Inferior parietal cortex (tissue), 1 donor: ENCODE data around the gene NHERF2.

Source experiments
- DNase-seq: peaks from one replicate; pipeline ENCODE4 v3.0.0-alpha.2; 2016; ENCODE audit errors: extremely low spot score

Gene NHERF2

GRCh38 chr16:2026461-2027023 is at the start of gene NHERF2:
Gene NHERF2, plus strand, starts transcription at chr16:2026902. Its CDS starts 104 bp downstream, at chr16:2027006.
- no peak for DNase-seq

- DNase-seq = no peak
Observed at GRCh38 chr16:1976951-1977874, 49.5 kb upstream of the NHERF2 start.

- no peak for DNase-seq
Observed at GRCh38 chr16:1977875-1978268, 48.8 kb upstream of the NHERF2 start.

GRCh38 chr16:1978476-1979120 is 48.1 kb upstream of the NHERF2 start:
- no peak for DNase-seq

- no peak for DNase-seq
Observed at GRCh38 chr16:1979271-1980029, 47.3 kb upstream of the NHERF2 start.

GRCh38 chr16:1980030-1980769 is 46.5 kb upstream of the NHERF2 start:
- DNase-seq = no peak

- no peak for DNase-seq
Observed at GRCh38 chr16:1980770-1981087, 46.0 kb upstream of the NHERF2 start.

GRCh38 chr16:1981398-1981836 is 45.3 kb upstream of the NHERF2 start, which contains the start of gene NOXO1:
Gene NOXO1, minus strand, starts transcription at chr16:1981469. Its CDS starts 290 bp downstream, at chr16:1981179.
- no peak for DNase-seq

GRCh38 chr16:1982013-1982433 is 44.7 kb upstream of the NHERF2 start:
- DNase-seq = no peak

- DNase-seq = no peak
Observed at GRCh38 chr16:1982991-1983543, 43.6 kb upstream of the NHERF2 start.

- DNase-seq = peak; percentile 78
Observed at GRCh38 chr16:1983544-1984346, 43.0 kb upstream of the NHERF2 start, which contains the start of gene GFER. Gene GFER, plus strand, starts transcription at chr16:1984193. Its CDS starts 26 bp downstream, at chr16:1984219.

GRCh38 chr16:1984347-1985225 is 42.1 kb upstream of the NHERF2 start:
- no peak for DNase-seq

GRCh38 chr16:1985466-1986150 is 41.1 kb upstream of the NHERF2 start:
- no peak for DNase-seq

GRCh38 chr16:1987198-1987597 is 39.5 kb upstream of the NHERF2 start:
- DNase-seq = no peak

- DNase-seq = no peak
Observed at GRCh38 chr16:1989209-1990100, 37.2 kb upstream of the NHERF2 start, which contains the start of gene SYNGR3. Gene SYNGR3, plus strand, starts transcription at chr16:1989970. Its CDS starts 133 bp downstream, at chr16:1990103.

- DNase-seq = no peak
Observed at GRCh38 chr16:1990101-1990350, 36.7 kb upstream of the NHERF2 start.

GRCh38 chr16:1990351-1991134 is 36.2 kb upstream of the NHERF2 start:
- no peak for DNase-seq
